ENCODE data around the gene BCL10.

BCL10 gene

GRCh38 chr1:85300140-85300539 lies 23.7 kb upstream of the BCL10 start:
- H3K4me3 ChIP-seq (ENCODE audit: low read depth, low read length) = no peak overlapping the region
- no peak for TF ChIP-seq CTCF (IDR thresholded peaks at IDR 0.05; ENCODE audit: borderline replicate concordance, insufficient read depth, low read depth, low read length)

- TF ChIP-seq CTCF (IDR thresholded peaks at IDR 0.05; ENCODE audit: borderline replicate concordance, insufficient read depth, low read depth, low read length) = no peak
- H3K4me3 ChIP-seq (ENCODE audit: low read depth, low read length) = no peak overlapping the region
These were observed 21.6 kb upstream of the BCL10 start for GRCh38 chr1:85297855-85298629.

- TF ChIP-seq CTCF (IDR thresholded peaks at IDR 0.05; ENCODE audit: borderline replicate concordance, insufficient read depth, low read depth, low read length) = no peak
- no peak overlapping the region for H3K4me3 ChIP-seq (ENCODE audit: low read depth, low read length)
These were observed 21.1 kb upstream of the BCL10 start for GRCh38 chr1:85297538-85297854.

- H3K4me3 ChIP-seq (ENCODE audit: low read depth, low read length) = no peak overlapping the region
- no peak for TF ChIP-seq CTCF (IDR thresholded peaks at IDR 0.05; ENCODE audit: borderline replicate concordance, insufficient read depth, low read depth, low read length)
These were observed 20.5 kb upstream of the BCL10 start for GRCh38 chr1:85296980-85297379.

- H3K4me3 ChIP-seq (ENCODE audit: low read depth, low read length) = no peak overlapping the region
- TF ChIP-seq CTCF (IDR thresholded peaks at IDR 0.05; ENCODE audit: borderline replicate concordance, insufficient read depth, low read depth, low read length) = no peak
These were observed 19.2 kb upstream of the BCL10 start for GRCh38 chr1:85295654-85296053.

GRCh38 chr1:85295006-85295431 lies 18.6 kb upstream of the BCL10 start:
- no peak overlapping the region for H3K4me3 ChIP-seq (ENCODE audit: low read depth, low read length)
- TF ChIP-seq CTCF (IDR thresholded peaks at IDR 0.05; ENCODE audit: borderline replicate concordance, insufficient read depth, low read depth, low read length) = no peak

- TF ChIP-seq CTCF (IDR thresholded peaks at IDR 0.05; ENCODE audit: borderline replicate concordance, insufficient read depth, low read depth, low read length) = no peak
- no peak overlapping the region for H3K4me3 ChIP-seq (ENCODE audit: low read depth, low read length)
These were observed 14.4 kb upstream of the BCL10 start for GRCh38 chr1:85290826-85291225.

All from GM12875 (cell line).